NCI-H345 treated with DMSO at 0.1 percent for 48 hours (cell line): Measurements from ENCODE around the gene CDC42EP4.
A peak's percentile ranks its signal among the peaks of the same experiment; 100 is the strongest.
"Not testable (repeated sequence)": the region's sequence is repeated elsewhere in the genome, so short reads cannot be mapped to it uniquely, and the experiment has no call there.

Source experiments
- DNase-seq: peaks from one replicate; lab custom pipeline; 2025; ENCODE audit not compliant: unreplicated experiment; lab: John Stamatoyannopoulos, UW

CDC42EP4 gene

DNA sequence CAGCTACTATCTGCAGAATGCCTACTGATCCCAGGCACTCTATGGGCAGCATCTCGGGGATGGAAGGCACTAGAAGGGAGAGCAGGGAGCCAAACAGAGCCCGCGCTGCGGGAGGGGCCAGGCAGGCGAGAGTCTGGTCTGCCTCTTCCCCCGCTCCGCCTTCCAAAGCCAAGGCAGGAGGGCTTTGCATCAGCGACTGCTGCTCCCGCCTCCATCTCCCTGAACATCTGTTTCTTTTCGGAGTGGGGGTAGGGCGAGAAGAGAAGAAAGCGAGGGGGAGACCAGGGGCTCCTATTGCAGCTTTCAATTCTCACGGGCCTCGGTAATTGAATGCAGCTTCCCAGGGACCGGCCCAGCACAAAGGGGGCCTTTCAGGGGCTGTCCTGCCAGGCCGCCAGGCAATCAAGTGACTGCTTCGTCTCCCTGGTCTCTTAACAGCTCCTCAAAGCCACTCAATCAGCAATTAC is 31.4 kb upstream of the CDC42EP4 start:
- DNase-seq: no peak

DNA sequence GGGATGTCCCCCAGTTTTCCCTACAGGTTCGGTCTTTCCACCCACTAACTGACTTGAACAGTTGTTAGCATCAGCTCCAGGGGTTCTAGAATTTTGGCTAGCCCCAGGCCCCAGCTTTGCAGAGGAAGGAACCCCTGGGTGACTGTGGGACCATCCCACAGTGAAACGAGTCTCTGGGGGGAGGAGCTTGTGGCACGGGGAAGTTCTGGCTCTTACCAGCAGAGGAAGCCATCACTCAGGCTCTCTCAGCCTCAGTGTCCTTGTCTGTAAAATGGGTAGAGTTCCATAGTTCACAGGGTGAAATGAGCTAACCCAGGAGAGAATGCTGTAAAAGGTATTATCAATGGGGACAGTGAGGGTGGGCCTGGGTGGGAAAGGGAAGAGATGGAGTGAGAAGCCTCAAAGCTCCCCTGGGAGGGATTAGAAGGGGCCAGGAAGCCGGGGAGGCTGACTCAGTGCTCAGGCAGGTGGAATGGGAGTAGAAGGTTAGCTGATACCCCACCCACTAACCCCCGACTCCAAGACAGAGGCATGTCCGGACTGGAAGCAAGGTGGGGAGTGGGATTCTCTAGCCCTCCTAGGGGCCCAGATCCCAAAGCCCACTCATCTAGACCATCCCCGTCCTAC is 30.9 kb upstream of the CDC42EP4 start:
- DNase-seq: no peak

DNA sequence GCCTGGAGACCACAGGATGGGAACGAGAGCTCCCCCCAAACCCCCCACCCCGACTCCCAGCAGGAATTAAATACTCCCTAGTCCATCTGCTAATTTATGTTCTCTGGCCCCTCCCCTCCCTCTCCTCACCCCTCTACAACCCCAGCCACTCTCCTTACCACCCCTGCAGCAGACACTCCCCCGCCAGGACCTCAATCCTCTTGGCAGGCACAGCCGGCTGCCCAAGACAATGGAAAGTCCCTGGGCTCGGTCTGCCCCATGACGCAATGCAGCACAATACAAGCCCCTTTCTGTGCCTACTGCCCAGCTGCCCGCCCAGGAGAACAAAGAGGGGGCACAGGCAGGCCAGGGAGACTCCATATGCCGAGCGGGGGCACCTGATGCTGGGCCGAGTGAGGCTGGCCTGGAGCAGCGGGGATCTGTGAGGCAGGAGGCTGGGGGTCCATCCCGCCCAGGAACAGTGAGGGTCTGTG is 30.3 kb upstream of the CDC42EP4 start:
- DNase-seq: no peak

DNA sequence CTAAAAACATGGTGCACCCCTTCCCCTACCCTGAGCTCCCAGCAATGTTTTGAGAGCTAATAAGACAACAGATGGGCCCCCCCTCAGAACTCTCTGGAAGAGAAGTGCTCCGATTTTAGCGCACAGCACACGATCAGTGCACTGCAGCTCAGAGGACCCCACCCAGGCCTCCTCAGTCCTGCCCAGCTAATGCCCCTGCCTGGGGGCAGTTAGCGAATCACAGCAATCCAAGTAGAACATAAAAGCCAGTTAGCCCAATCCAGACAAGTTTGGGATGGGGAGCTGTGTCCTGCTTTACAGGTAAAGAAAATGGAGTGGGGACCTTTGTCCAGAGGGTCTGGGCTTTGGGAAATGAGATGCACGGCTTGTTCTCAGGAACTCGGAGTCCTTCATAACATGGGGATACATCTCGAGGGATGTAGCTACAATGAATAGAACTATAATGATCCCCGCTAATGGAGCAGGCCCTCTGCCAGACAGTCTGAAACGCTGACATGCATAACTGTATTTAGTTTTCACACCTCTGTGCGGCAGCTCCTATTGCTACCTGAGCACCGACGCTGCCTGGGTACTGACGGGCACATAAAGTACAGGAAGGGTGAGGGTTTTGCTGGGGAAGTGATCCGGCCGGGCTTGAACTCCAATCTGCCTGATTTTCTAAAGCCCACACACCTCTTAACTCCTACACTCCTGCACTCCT is 29.7 kb upstream of the CDC42EP4 start:
- DNase-seq: no peak

DNA sequence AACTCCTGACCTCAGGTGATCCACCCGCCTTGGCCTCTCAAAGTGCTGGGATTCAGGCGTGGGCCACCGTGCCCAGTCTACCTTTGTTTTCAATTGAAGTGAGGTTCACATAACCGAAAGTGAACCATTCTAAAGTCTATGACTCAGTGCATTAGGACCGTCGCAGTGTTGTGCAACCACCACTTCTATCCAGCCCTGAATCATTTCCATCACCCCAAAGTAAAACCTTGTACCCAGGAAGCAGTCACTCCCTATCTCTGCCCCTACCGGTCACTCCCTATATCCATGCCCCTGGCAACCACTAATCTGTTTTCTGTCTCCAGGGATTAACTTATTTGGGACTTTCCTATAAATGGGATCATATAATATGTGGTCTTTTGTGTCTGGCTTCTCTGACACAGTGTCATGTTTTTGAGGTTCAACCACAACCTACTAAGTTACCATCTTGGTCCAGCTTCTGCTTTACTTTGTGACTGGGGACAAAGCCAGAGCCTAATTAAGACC is 28.3 kb upstream of the CDC42EP4 start:
- no peak for DNase-seq

DNA sequence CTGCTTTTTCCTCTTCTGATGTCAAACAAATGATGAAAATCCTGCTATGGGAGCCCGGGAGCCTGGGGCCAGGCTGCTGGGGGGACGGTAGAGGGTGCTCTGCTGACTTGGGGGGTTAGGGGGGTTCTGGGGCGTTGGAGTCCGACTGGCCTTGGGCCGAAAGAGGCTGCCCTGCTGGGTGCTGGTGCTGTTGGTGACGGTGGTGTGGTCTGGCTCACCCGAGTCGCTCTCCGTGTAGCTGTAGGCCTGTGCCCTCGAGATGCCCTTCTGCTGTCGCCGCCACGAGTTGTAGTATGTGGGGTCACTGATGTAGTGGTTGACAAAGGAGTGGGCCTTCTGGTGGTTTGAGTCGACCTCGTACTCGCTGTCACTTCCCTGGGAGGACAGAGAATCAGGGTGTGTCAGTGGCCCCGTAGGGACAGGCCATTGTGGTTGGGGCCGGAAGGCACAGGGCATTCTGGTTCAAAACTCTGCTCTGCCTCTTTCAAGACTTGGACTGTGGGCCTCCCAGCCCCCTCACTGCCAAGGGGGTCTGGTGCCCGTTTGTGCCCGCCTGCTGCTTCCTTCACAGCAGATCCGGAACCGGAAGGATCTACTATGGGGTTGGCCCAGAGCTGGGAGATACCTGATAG is 26.9 kb upstream of the CDC42EP4 start:
- DNase-seq: no peak

DNA sequence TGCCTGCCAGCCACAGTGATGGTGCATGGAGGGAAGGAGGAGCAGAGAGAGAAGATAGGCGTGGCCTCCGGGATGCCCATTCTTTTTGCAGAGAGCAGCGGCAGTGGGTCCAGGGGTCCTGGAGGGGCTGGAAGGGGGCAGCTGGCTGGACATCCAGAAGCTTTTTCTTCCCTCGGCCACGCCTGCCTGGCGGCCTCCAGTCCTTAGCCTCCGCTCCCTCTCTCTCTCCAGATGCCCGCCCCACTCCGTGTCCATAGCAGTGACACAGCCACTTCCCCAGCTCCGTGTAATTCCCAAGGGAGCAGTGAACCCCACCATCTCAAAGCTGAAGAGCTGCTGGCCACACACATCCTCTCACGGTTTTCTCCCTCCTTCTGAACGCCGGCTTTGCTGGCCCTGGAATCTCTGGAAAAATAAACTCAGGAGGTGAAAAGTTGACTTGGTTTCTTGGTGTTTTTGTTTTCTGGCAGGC is 26.3 kb upstream of the CDC42EP4 start:
- DNase-seq: no peak

DNA sequence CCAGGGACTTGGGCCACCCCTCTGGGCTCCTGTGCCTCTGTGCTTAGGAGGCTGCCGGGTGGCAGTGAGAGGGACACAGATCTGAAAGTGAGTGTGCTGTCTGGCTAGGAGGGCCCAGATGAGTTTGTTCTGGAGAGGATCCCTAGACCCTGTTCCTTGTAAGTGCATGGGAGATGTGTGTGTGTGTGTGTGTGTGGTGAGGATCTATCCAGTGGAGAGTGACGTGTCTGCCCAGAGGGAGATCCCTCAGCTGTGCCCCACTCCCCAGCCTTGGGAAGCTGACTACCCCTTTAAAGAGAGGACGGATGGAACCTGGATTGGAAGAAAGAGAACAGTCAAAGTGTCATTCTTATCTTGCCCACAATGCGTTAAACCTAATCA is 25.5 kb upstream of the CDC42EP4 start:
- no peak for DNase-seq

DNA sequence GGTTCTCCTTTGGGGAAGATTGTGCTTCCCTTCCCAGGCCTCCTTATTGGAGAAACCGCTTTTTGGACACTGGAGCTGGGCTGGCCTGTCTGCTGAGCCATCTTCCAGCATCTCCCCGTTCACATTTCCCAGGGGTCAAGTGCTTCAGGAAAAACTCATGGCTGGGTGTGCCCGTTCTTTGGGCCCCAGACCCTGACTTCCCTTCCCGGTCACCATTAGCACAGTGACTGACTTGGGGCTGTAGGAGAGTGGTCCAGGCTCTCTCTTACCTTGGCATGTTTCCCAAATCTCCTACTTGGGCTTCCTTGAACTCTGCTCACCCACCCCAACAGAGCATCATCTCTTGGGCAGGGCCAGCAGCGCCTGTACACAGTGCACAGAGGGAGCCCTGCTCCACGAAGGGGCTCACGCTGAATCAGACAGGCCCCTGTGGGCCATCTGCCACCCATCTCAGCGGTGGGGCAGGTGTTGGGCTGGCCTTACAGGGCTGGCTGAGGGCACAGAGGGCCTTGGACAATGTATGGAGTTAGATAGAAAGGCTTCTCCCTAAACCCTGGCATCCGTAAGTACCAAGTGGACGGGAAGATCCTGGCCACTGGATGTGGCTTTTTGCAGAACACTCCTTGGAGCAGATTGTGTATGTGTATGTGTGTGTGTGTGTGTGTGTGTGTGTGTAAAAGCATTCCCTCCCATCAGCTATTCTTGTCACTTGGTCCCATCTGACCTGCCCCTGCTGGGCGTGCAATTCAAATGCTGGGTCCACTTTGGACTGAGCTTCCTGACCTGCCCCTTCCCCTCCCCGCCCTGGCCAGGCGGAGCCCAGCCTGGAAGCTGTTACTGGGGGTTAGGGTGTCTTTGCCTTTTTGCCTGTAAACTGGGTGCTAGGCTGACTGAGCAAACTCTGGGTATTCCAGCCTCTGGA is 24.9 kb upstream of the CDC42EP4 start:
- no peak for DNase-seq

DNA sequence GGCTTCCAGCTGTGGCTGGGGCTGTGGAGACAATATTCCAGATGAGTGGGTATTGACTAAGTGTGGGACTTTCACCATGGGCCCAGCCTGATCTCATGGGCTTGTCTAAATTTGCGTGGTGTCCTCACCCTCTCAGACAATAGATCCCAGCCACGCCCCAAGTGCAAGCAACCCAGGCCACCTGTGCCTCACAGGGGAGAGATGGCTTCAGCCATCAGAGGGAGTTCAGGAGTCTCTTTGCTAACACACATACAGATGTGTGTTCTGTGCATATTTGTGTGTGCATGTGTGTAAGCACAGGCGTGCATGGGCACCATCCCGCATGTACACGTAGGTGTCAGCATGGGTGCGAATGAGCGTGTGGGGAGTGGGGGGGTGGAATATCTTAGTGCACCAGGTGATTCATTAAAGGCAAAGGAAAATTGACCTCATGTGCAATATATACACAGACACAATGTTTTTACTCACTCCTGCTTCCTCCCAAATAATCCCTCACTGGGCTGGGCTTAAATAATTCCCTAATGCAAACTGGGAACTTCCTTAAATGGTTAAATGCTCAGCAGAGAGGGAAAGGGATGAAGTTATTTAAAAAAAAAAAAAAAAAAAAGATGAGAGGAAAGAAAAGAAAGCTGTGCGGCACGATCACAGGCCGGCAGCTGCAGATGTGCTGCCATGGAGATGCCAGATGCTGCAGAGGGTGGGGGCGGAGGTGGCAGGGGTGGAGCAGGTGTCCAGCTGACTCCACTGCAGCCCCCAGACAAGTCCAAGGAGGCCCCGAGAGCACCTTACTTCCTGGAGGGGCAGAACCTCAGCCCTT is 24.0 kb upstream of the CDC42EP4 start:
- DNase-seq: peak; percentile 96

DNA sequence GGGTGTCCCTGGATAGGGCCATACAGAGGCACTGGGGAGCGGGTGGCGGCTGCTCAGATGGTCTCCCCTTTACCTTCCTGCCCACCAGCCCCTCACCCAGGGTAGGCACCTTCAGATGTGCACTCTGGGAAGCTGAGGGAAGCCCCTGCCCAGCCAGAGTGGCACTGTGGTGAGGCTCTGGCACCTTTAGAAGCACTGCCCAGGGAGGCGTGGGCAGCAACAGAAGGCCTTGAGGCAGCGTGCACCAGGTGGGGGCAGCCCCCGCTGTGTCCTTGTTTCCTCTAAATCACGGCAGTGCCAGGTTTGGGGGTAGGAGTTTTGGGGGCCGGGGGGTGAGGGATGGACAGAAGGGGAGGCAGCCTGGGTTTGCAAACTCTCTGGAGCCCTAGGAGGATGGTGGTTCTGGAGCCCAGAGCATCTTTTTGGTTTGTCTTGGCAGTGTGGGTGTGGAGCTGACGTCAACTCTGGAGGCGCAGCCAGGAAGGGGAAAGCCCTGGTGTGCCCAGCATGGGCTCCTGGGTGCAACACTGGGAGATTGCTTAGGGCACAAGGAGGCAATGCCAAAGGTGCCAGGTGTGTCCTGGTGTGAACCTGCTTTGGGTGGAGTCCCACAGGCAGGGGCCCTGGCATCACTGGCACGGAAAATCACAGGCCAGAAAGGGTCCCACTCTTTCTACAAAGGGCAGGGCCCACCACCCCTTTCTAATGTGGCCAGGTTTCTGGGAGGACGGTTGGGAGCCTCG is 23.1 kb upstream of the CDC42EP4 start:
- peak; percentile 92 for DNase-seq

DNA sequence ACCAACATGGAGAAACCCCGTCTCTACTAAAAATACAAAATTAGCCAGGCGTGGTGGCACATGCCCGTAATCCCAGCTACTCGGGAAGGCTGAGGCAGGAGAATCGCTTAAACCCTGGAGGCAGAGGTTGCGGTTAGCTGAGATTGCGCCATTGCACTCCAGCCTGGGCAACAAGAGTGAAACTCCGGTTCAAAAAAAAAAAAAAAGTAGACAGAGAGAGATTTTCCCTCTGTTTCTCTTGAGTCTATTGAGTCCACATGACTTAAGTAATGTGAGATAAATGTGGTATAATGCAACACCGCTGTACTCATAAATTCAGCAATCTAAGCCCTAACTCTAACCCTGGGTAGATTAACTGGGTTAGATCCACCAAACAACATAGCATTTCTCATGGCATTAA is 21.6 kb upstream of the CDC42EP4 start:
- not testable (repeated sequence) for DNase-seq

DNA sequence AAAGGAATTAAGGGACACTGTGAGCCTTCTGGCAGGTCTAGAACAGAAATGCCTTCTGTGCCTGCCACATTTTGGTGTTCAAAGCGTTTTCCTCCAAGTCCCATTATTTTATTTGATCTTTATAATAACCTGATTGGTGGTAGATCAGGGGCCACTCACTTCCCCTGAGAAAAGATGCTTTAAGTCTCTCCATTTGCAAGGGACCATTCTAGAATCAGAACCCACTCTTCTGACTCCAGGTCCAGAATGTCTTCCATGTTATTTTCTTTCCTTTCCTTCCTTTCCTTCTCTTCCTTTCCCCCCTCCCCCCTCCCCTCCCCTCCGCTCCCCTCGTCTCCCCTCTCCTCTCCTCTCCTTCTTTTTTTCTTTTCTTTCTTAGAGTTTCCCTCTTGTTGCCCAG is 19.3 kb upstream of the CDC42EP4 start:
- DNase-seq: no peak

DNA sequence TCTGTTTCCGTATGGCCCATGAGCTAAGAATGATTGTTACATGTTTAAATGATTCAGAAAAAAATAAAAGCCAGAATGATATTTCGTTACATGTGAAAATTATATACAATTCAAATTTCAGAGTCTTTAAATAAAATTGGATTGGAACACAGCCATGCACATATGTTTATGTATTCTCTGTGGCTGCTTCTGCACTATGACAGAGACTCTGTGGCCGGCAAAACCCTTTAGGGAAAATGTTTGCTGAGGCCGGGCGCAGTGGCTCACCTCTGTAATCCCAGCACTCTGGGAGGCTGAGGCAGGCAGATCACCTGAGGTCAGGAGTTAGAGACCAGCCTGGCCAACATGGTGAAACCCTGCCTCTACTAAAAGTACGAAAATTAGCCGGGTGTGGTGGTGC is 15.9 kb upstream of the CDC42EP4 start:
- DNase-seq: no peak

DNA sequence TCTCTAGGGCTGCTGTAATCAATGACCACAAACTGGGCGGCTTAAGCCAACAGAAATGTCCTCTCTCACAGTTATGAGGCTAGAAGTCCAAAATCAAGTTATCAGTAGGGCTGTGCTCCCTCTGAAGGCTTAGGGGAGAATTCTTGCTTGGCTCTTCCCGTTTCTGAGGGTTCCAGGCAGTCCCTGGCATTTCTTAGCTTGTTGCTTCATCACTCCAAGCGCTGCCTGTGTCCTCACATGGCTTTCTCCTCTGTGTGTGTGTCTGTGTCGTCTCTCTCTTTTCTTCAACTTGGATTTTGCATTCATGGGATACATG is 13.7 kb upstream of the CDC42EP4 start:
- no peak for DNase-seq

DNA sequence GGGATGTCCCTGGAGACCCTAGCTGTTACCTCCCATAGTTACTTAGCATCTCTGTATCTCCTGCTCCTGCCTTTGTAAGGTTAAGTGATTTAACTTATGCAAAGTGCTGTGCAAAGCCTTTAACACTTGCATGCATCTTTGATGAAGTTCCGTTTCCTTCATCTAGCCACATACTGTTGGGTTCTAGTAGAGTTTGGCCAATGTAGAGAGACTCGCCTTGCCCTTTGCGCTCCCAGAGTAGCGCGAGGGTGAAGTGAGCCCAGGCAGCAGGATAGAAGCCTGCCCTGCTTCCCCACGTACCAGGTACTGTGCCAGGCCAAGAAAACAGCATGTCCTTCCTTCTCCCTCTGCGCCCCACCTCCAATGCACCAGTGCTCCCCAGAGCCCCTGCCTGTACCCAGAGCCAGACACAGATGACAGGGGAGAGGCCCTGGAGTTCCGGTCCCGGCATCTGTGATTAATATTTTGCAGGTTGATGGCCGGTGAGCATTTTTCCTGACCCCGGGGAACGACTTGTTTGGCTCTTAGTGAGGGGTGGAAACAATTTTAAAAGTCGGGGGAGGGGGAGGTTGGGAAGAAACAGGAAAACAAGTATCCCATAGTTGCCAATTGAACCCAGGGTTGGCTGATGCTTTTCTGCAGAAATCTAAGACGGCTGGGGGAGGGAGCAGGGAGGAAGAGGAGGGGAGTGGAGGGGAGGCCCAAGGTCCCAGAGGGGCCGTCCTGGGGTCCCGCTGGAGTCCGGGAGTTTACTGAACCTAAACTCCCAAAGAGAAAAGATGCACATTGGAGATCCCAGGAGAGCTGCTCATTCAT is 13.1 kb upstream of the CDC42EP4 start:
- no peak for DNase-seq

DNA sequence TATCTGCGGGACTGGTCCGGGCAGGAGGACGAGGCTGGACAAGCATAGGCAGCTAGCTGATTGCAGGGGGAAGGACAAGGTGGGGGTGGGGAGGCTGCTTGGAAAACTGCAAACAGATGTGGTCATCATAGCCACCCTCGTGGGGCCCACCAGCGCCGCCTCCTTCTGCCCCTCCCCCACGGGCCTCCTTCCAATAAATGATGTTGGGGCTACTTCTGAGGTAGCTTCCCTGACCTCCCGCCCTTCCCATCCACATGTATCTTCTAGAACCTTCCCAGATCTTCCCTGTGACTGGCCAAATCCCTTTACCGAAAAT is 12.3 kb upstream of the CDC42EP4 start:
- no peak for DNase-seq

DNA sequence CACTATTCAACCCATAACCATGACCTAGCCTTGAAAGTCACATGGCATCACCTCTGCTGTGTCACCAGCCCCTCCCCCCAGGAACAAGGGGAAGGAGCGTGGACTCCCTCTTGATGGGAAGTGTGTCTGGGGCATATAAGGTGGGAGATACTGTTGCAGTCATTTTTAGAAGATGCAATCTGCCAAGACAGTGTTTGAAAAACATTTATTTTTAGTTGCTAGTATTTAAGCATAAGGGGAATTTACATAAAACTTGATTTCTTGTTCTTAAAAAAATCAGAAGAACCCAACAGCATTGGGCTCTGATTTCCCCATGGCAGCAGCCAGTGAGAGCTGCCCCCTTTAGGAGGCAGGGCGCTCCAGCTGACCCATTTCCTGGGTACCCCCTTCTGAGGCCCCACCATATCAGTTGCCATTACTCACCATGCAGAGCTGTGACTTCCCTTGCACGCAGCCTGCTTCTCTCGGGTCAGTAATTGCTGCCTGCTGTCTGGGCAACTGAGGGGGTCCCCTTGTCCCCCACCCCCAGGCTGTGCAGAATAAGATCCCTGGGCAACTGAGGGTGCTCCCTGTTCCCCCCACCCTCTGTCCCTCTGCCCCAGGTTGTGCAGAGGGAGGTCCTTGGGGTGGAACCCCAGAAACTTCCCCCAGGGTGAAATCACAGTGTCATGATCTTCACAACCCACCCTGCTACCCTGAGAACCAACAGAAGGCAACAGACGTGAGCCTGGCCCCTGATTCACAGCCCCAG is 11.8 kb upstream of the CDC42EP4 start:
- DNase-seq: no peak
